ENCODE results near the gene SCGB1C1. TPM values are rescaled to one million over a fixed set of nuclear protein-coding genes. Genes with fewer than 3 reads are reported as not detected.

Gene SCGB1C1
- total and polyA plus RNA-seq, 2 of the 8 experiments (the other 6 are each of a cell fraction or from before 2014, with no cell fraction given): not detected

GRCh38 chr11:204587-205109 lies 11.8 kb downstream of the SCGB1C1 start (continued):
- TF ChIP-seq POU5F1 (IDR thresholded peaks at IDR 0.05; ENCODE audit: low read depth, low read length) (no peak), TAF7 (optimal IDR thresholded peaks at IDR 0.05; ENCODE audit: borderline replicate concordance, low read depth, low read length) (no peak), POLR2AphosphoS5 (IDR thresholded peaks at IDR 0.05; ENCODE audit: low read depth, low read length) (no peak), FOSL1 (IDR thresholded peaks at IDR 0.05; ENCODE audit: insufficient read depth, low read depth, low read length) (no peak), SIRT6 (IDR thresholded peaks at IDR 0.05; ENCODE audit: low read length) (no peak), NRF1 (IDR thresholded peaks at IDR 0.05; ENCODE audit: low read depth, low read length) (no peak)

Data from H1 (cell line).